ENCODE measurements around the gene TEX51.

The TEX51 gene

GRCh38 chr2:126878601-126879000, 20.1 kb upstream of the TEX51 start:
- no peak for DNase-seq (ENCODE audit: low read depth, low spot score)

- no peak for DNase-seq (ENCODE audit: low read depth, low spot score)
Measured at GRCh38 chr2:126879348-126880298, 19.1 kb upstream of the TEX51 start.

GRCh38 chr2:126880324-126880723, 18.4 kb upstream of the TEX51 start:
- no peak for DNase-seq (ENCODE audit: low read depth, low spot score)

- no peak for DNase-seq (ENCODE audit: low read depth, low spot score)
Measured at GRCh38 chr2:126880817-126881216, 17.9 kb upstream of the TEX51 start.

GRCh38 chr2:126881591-126881990, 17.1 kb upstream of the TEX51 start:
- DNase-seq (ENCODE audit: low read depth, low spot score): no peak

- DNase-seq (ENCODE audit: low read depth, low spot score): no peak
Measured at GRCh38 chr2:126882181-126882580, 16.5 kb upstream of the TEX51 start.

- no peak for DNase-seq (ENCODE audit: low read depth, low spot score)
Measured at GRCh38 chr2:126882736-126883665, 15.7 kb upstream of the TEX51 start.

- DNase-seq (ENCODE audit: low read depth, low spot score): no peak
Measured at GRCh38 chr2:126883666-126884040, 15.0 kb upstream of the TEX51 start.

- DNase-seq (ENCODE audit: low read depth, low spot score): no peak
Measured at GRCh38 chr2:126884861-126885750, 13.6 kb upstream of the TEX51 start.

GRCh38 chr2:126885751-126886210, 12.9 kb upstream of the TEX51 start:
- DNase-seq (ENCODE audit: low read depth, low spot score): no peak

GRCh38 chr2:126886211-126886915, 12.3 kb upstream of the TEX51 start:
- no peak for DNase-seq (ENCODE audit: low read depth, low spot score)

GRCh38 chr2:126886916-126887280, 11.8 kb upstream of the TEX51 start:
- no peak for DNase-seq (ENCODE audit: low read depth, low spot score)

- DNase-seq (ENCODE audit: low read depth, low spot score): no peak
Measured at GRCh38 chr2:126887506-126887905, 11.2 kb upstream of the TEX51 start.

- DNase-seq (ENCODE audit: low read depth, low spot score): no peak
Measured at GRCh38 chr2:126888046-126888445, 10.6 kb upstream of the TEX51 start.

- DNase-seq (ENCODE audit: low read depth, low spot score): no peak
Measured at GRCh38 chr2:126889071-126889470, 9.6 kb upstream of the TEX51 start.

GRCh38 chr2:126889496-126890135, 9.1 kb upstream of the TEX51 start:
- no peak for DNase-seq (ENCODE audit: low read depth, low spot score)

- DNase-seq (ENCODE audit: low read depth, low spot score): no peak
Measured at GRCh38 chr2:126890136-126890510, 8.6 kb upstream of the TEX51 start.

GRCh38 chr2:126890551-126891450, 7.9 kb upstream of the TEX51 start:
- no peak for DNase-seq (ENCODE audit: low read depth, low spot score)

All from smooth muscle cell of the brain vasculature (primary cell).